ENCODE results near the gene GSG1L2. TPM values are rescaled to one million over a fixed set of nuclear protein-coding genes. Genes with fewer than 3 reads are reported as not detected.

The GSG1L2 gene
- polyA plus RNA-seq, 2 of the 4 experiments (the other 2 are of a cell fraction) = not detected

GRCh38 chr17:9817086-9817485, 4.8 kb downstream of the GSG1L2 start:
- H3K9me3 ChIP-seq = no peaks in the 10 kb centered on the region
- H3K4me2 ChIP-seq = no peak overlapping the region
- ATAC-seq (peak; percentile 56 to 87; a peak in 4 of 6 replicates), DNase-seq (ENCODE audit: low read depth in 1 of 2, low spot score in 1 of 2) (peak in 1 of 2 experiments; percentile 76), FAIRE-seq (no peak)
- POLR2A ChIA-PET = interaction anchor here (0.6 to 0.7 kb wide), 2 partner anchors 18 to 406 kb away, joined by 3 to 5 read pairs; no protein-coding TSS in a partner anchor
- TF ChIP-seq RFX5 (IDR thresholded peaks at IDR 0.05) (peak; percentile 98), POLR2AphosphoS2 (conservative IDR thresholded peaks at IDR 0.05; ENCODE audit: low read length) (no peak)
- H3K4me3 ChIP-seq = no peak overlapping the region
- H3K27ac ChIP-seq = peak overlapping the region in 1 of 2 experiments; percentile 84; a peak in 4 of 6 replicates
- 73% methylated on average over 8 of the region's 8 CpGs for WGBS (ENCODE audit: missing lambda C conversion rate)
- peaks cover 28% of the 10 kb centered on the region for H3K4me1 ChIP-seq
- CTCF ChIA-PET = interaction anchor here (0.6 to 1.8 kb wide), 6 partner anchors 9 to 108 kb away, joined by 3 to 8 read pairs (median 4); no protein-coding TSS in a partner anchor

DNA sequence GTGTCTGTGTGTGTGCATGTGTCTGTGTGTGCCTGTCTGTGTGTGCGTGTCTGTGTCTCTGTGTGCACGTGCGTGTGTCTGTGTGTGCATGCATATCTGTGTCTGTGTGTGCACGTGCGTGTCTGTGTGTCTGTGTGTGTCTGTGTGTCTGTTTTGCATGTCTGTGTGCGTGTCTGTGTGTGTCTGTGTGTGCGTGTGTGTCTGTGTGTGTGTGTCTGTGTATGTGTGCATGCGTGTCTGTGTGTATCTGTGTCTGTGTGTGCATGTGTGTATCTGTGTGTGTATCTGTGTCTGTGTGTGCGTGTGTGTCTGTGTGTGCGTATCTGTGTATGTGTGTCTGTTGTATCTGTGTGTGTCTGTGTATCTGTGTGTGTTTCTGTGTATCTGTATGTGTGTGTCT, 5.4 kb downstream of the GSG1L2 start:
- CTCF ChIA-PET = interaction anchor here (1.0 kb wide), 1 partner anchor 8 kb away, joined by 3 read pairs; no protein-coding TSS in a partner anchor
- peak; percentile 7 for FAIRE-seq

DNA sequence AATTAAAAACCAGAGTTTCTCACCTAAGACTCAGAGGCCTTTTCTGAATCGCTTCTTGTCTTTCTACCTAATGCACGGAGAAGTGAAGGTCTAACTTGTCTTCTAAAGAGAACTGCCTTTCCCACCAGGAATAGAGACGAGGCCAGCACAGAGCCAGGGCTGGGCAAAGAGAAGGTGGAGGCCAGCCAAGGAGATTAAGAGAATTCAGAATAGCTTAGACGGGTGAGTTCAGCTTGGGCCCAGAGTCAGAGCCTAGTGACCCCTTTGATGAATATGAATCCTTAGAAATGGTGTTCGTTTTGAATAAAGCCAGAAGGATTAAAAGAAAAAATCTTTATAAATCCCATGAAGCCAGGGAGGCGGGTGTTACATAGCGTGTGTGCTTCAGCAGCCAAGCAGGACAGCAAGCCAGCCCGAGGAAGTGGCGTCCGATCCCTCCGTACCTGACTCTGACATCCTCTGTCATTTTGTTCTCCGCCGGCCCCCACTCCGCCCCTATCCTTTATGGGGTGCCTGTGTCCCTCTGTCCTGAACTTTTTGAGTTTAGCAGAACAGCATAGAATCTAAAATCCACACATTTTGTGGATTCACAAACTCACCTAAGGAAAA, 7.4 kb downstream of the GSG1L2 start:
- H3K4me3 ChIP-seq = no peak overlapping the region
- ChIA-PET CTCF (no interaction called here), POLR2A (no interaction called here)
- no peak for DNase-seq (ENCODE audit: low read depth in 1 of 2, low spot score in 1 of 2)
- FAIRE-seq = no peak
- peaks cover 13% of the 10 kb centered on the region for H3K4me1 ChIP-seq
- peak overlapping the region in 1 of 2 experiments; percentile 20; a peak in 2 of 6 replicates for H3K27ac ChIP-seq
- H3K4me2 ChIP-seq = no peak overlapping the region
- no peak for TF ChIP-seq EHF (CRISPR knock-in tag; IDR thresholded peaks at IDR 0.05)
- TF ChIP-seq EHMT2 (IDR thresholded peaks at IDR 0.05; ENCODE audit: low read depth) = no peak
- no peak for TF ChIP-seq MYC (IDR thresholded peaks at IDR 0.05; ENCODE audit: borderline replicate concordance, low read length)
- no peak for TF ChIP-seq RNF2 (IDR thresholded peaks at IDR 0.05; ENCODE audit: borderline replicate concordance, low read depth)
- no peak for TF ChIP-seq ZC3H11A (IDR thresholded peaks at IDR 0.05)
- no peak for TF ChIP-seq PBX3 (IDR thresholded peaks at IDR 0.05)
- TF ChIP-seq BHLHE40 (IDR thresholded peaks at IDR 0.05; ENCODE audit: low read depth, low read length) = no peak
- TF ChIP-seq NPAS2 (CRISPR knock-in tag; IDR thresholded peaks at IDR 0.05; ENCODE audit: borderline replicate concordance) = no peak
- TF ChIP-seq HOXB5 (CRISPR knock-in tag; IDR thresholded peaks at IDR 0.05) = no peak
- no peak for ATAC-seq
- H3K9me3 ChIP-seq = no peaks in the 10 kb centered on the region
- WGBS (ENCODE audit: missing lambda C conversion rate) = 84% methylated on average over 14 of the region's 14 CpGs

More for the DNA sequence above, 5.4 kb downstream of the GSG1L2 start:
- H3K4me1 ChIP-seq = peaks cover 28% of the 10 kb centered on the region
- H3K4me2 ChIP-seq = no peak overlapping the region
- DNase-seq (ENCODE audit: low read depth in 1 of 2, low spot score in 1 of 2) (no peak), ATAC-seq (no peak)
- TF ChIP-seq BCL3 (IDR thresholded peaks at IDR 0.05) (no peak), MYC (IDR thresholded peaks at IDR 0.05; ENCODE audit: borderline replicate concordance, low read length) (no peak), USF2 (IDR thresholded peaks at IDR 0.05) (no peak), CHD4 (IDR thresholded peaks at IDR 0.05; ENCODE audit: borderline replicate concordance) (no peak), POLR2AphosphoS2 (conservative IDR thresholded peaks at IDR 0.05; ENCODE audit: low read length) (no peak), NPAS2 (CRISPR knock-in tag; IDR thresholded peaks at IDR 0.05; ENCODE audit: borderline replicate concordance) (no peak), CHD2 (IDR thresholded peaks at IDR 0.05; ENCODE audit: low read length, partially characterized antibody) (no peak), EP300 (IDR thresholded peaks at IDR 0.05) (no peak), PHF8 (IDR thresholded peaks at IDR 0.05; ENCODE audit: borderline replicate concordance, low read depth) (no peak), POLR2A (IDR thresholded peaks at IDR 0.05; ENCODE audit: low read length) (no peak)
- peak overlapping the region in 1 of 2 experiments; percentile 84; a peak in 2 of 6 replicates for H3K27ac ChIP-seq
- POLR2A ChIA-PET = no interaction called here
- H3K9me3 ChIP-seq = no peaks in the 10 kb centered on the region
- WGBS (ENCODE audit: missing lambda C conversion rate) = 93% methylated on average over 10 of the region's 10 CpGs
- H3K4me3 ChIP-seq = no peak overlapping the region

All from A549 (cell line).